Gastroesophageal sphincter (tissue), 4 donors: ENCODE results near the gene ACTN2. TPM values are rescaled to one million over a fixed set of nuclear protein-coding genes. Genes with fewer than 3 reads are reported as not detected.

Experiments used
- ATAC-seq: fragments of 150-250 bp; one replicate; pipeline ENCODE4 v1.9.1; 2016; ENCODE audit warnings: mild to moderate bottlenecking, moderate library complexity
- H3K27ac ChIP-seq, 4 donors: fragments of 200-600 bp; sonication (generic) in 3 of 4; 1 replicate in 3 of 4; 2 replicates in 1 of 4; pipeline ENCODE4 v1.5.1; 2016 to 2019
- H3K27me3 ChIP-seq: fragments of 200-600 bp; sonication (generic); one replicate; pipeline ENCODE4 v1.5.1; 2019
- H3K36me3 ChIP-seq, 2 donors: fragments of 200-600 bp; sonication (generic); one replicate each; pipeline ENCODE4 v1.5.1; 2019; ENCODE audit warnings: control low read depth in 1 of 2
- H3K4me1 ChIP-seq, 3 donors: fragments of 200-600 bp; sonication (generic); 1 replicate in 2 of 3; 2 replicates in 1 of 3; pipeline ENCODE4 v1.5.1; 2016 to 2019; ENCODE audit warnings: control low read depth in 2 of 3
- H3K4me3 ChIP-seq, 2 donors: fragments of 200-600 bp; sonication (generic); one replicate each; pipeline ENCODE4 v1.5.1; 2019; ENCODE audit warnings: mild to moderate bottlenecking in 1 of 2, moderate library complexity in 1 of 2
- H3K9me3 ChIP-seq, 3 donors: fragments of 200-600 bp; sonication (generic); one replicate each; pipeline ENCODE4 v1.5.1; 2017 to 2019; ENCODE audit warnings: control low read depth in 2 of 3
- CTCF ChIP-seq, 4 experiments: fragments of 200-600 bp in 2 of 4; fragments of 450-650 bp in 2 of 4; sonication (generic) in 1 of 4; IDR thresholded peaks; one replicate each; pipeline ENCODE4 v1.5.1; 2017 to 2019; ENCODE audit warnings: antibody characterized with exemption in 4 of 4, mild to moderate bottlenecking in 2 of 4, moderate library complexity in 2 of 4
- EP300 ChIP-seq: sonication (generic); formaldehyde crosslinking; IDR thresholded peaks from one replicate; pipeline ENCODE4 v1.6.1; 2017; ENCODE audit warnings: antibody characterized with exemption, mild to moderate bottlenecking
- POLR2A ChIP-seq, 2 donors: fragments of 450-650 bp; IDR thresholded peaks; one replicate each; pipeline ENCODE4 v1.6.1; 2017; ENCODE audit warnings: antibody characterized with exemption in 2 of 2, mild to moderate bottlenecking in 2 of 2, moderate library complexity in 1 of 2
- POLR2AphosphoS5 ChIP-seq: sonication (generic); formaldehyde crosslinking; IDR thresholded peaks from one replicate; pipeline ENCODE4 v1.6.1; 2017; ENCODE audit warnings: antibody characterized with exemption
- WGBS, 2 donors: methylation state at CpG; one replicate each; pipeline ENCODE4 v1.1.5; 2018; ENCODE audit warnings: low coverage in 1 of 2; 5-methylcytosine and 5-hydroxymethylcytosine counted together
- total RNA-seq, 4 donors: library from RNA; depleted of rRNA; stranded (reverse); fragments of >200 nt; gene quantifications; one replicate each; pipeline ENCODE4 v1.1.0, GENCODE V29; 2016

Gene ACTN2
- total RNA-seq, 4 donors from 2014 or later = 5.7 to 21.3 (median 14.1) TPM

GRCh38 chr1:236809148-236809547 is 122.8 kb downstream of the ACTN2 start:
- H3K4me3 ChIP-seq = no peak overlapping the region
- no peak for ATAC-seq
- no peaks in the 10 kb centered on the region for H3K9me3 ChIP-seq
- WGBS, 2 donors = 38 to 80% methylated on average over 1 of the region's 1 CpG
- no peak overlapping the region for H3K27ac ChIP-seq
- no peaks in the 10 kb centered on the region for H3K27me3 ChIP-seq
- H3K4me1 ChIP-seq = peaks cover 0 to 6% (median 5%) of the 10 kb centered on the region in 3 donors
- peaks cover 3 to 97% of the 10 kb centered on the region in 2 donors for H3K36me3 ChIP-seq
- TF ChIP-seq POLR2AphosphoS5 (no peak), CTCF (IDR thresholded peaks at IDR 0.05) (no peak), POLR2A (IDR thresholded peaks at IDR 0.05) (no peak), EP300 (no peak)

DNA sequence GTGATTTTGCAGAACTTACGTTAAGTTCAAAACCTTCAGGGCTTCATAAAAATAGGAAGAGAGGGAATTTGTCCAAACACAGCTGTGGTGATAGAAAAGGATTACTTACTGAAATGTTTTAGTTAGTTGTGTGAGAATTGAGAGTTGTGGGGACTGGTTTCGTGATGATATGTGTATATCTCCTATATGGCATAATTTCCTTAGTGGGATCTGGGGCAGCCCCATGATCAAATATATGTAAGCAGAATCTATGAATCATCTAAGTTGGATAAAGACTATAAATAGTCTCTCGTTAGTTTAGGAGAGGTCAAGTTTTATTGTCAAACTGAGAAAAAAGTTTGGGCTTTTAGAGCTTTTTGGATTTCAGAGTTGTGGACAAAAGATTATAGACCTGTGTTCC is 123.7 kb downstream of the ACTN2 start:
- Histone ChIP-seq H3K36me3 (peaks cover 3 to 100% of the 10 kb centered on the region in 2 donors), H3K9me3 (no peaks in the 10 kb centered on the region), H3K4me3 (no peak overlapping the region), H3K27me3 (no peaks in the 10 kb centered on the region), H3K27ac (no peak overlapping the region), H3K4me1 (peaks cover 0 to 5% (median 4%) of the 10 kb centered on the region in 3 donors)
- 74 to 84% methylated on average over 3 of the region's 3 CpGs for WGBS, 2 donors
- TF ChIP-seq EP300 (no peak), POLR2A (IDR thresholded peaks at IDR 0.05) (no peak), POLR2AphosphoS5 (no peak), CTCF (IDR thresholded peaks at IDR 0.05) (no peak)
- ATAC-seq = no peak

GRCh38 chr1:236812334-236813030 is 126.2 kb downstream of the ACTN2 start:
- no peaks in the 10 kb centered on the region for H3K27me3 ChIP-seq
- ATAC-seq = no peak
- peaks cover 10 to 100% of the 10 kb centered on the region in 2 donors for H3K36me3 ChIP-seq
- H3K9me3 ChIP-seq = no peaks in the 10 kb centered on the region
- H3K4me1 ChIP-seq = peaks cover 0 to 5% (median 4%) of the 10 kb centered on the region in 3 donors
- H3K4me3 ChIP-seq = no peak overlapping the region
- TF ChIP-seq POLR2A (IDR thresholded peaks at IDR 0.05) = no peak
- TF ChIP-seq EP300 = no peak
- TF ChIP-seq POLR2AphosphoS5 = no peak
- TF ChIP-seq CTCF (IDR thresholded peaks at IDR 0.05) = no peak
- no peak overlapping the region for H3K27ac ChIP-seq
- WGBS, 2 donors = 91 to 96% methylated on average over 3 to 5 of the region's 5 CpGs

Other genes with a start within 250 kb of the ACTN2 start
- 10 to 100 TPM; 50.5 to 81.8 (median 54.7) TPM for gene LGALS8, start 162.5 kb upstream of the ACTN2 start, total RNA-seq
- gene HEATR1, start 82.0 kb upstream of the ACTN2 start, total RNA-seq = 10 to 100 TPM; 14.8 to 23.8 (median 19.6) TPM
- 10 to 100 TPM; 34.6 to 50.3 (median 38.9) TPM for gene MTR, start 108.8 kb downstream of the ACTN2 start, total RNA-seq